NCI-H2081 (cell line): ENCODE measurements around the gene CLMN.
A peak's percentile ranks its signal among the peaks of the same experiment; 100 is the strongest.

ENCODE experiments used
- DNase-seq, 2 experiments: peaks; one replicate each; lab custom pipeline; 2025; lab: John Stamatoyannopoulos, UW

CLMN gene

GRCh38 chr14:95240859-95241813 is 78.6 kb downstream of the CLMN start:
- no peak for DNase-seq

- no peak for DNase-seq
Measured at GRCh38 chr14:95238487-95239298, 81.0 kb downstream of the CLMN start.

GRCh38 chr14:95237958-95238340 is 81.8 kb downstream of the CLMN start:
- no peak for DNase-seq

DNA sequence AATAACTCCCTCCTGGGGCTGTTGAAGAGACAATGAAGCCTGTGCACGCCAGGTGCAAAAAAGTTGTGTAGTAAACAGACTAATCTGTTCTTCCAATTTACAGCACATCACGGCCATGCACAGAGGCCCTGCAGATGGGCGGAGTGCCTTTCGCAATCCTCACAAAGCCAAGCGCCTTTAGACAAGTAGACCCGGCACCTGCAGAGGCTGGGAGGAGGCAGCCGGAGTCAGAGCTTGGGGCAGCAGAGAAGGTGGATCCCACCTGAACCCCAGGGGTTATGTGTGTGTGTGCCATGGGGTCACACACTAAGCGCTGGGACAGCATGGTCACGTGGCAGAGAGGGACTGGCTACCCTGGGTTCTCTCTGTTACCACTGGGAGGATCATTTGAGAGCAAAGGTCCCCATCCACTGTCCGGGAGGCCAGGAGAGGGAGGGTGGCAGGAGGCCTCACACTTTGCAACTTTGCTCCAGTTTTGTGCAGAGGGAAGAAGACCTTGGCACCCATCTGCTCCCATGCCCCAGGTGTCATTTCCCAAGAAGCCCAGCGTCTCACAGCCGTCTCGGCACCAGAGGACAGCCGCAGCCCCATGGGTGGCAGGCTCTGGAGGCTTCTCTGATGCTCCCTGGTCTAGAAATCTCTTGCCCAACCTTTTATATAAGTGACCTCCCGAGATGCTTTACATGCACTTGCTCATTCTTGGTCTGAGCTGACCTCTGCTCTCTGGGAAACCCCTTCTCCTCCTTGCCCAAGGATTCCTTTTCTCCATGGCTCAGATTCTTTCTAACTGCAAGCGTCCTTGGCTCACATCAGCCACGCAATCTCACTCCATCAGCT is 82.4 kb downstream of the CLMN start:
- no peak for DNase-seq

- DNase-seq: no peak
Measured at GRCh38 chr14:95236221-95236620, 83.5 kb downstream of the CLMN start.

DNA sequence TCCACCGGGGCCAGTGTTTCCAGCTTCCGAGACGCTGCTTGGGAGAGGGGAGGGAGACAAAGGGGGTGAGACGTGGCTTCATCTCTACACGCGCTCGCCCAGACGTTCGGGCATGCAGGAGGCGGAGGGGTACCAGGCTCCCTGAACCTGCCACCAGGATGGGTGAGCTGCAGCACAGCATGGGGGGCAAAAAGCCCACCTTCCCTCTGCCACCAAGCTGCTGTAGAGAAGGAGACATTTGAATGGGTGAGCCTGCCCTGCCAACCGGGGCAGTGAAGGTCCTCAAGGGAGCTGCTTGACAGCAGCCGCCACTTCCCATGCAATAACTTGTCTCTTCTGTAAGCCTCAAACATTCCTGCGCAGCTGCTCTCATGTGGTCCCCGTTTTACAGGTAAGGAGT is 83.9 kb downstream of the CLMN start:
- no peak for DNase-seq

DNA sequence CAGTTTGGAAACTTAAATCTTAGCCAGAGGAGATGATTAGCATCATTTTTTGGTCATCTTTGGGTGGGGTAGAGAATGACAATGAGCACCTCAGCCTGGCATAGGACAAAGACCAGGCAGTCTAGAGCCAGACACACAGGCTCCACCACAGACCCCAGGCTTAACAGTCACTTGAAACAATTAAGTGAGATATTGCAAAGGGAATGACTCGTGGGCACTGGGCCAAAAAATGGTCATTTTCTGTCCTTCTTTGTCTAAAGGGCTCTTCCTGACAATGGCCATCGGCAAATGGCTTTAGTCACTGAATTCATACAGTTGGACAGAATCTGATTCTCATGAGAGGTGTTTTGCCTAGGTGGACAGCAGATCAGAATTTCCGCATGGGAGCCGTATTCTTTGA is 84.4 kb downstream of the CLMN start:
- no peak for DNase-seq

DNA sequence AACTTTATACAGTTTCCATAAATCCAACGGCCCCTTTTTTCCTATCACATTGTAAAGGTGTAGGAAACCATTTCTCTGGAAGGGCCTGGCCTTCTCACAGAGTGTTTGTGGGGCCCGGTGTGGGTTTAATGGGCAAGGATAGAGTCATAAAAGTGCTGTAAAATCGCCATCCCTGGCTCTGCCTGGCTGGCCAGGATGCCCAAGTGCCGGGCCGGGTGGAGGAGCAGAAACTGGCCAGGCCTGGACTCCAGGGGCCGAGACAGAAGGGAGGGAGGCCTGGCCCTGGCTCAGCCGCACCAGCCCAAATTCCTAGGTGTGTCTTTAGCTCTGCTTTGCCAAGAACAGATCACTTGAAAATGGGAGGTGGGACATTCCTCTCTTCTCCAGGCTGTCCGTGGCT is 85.3 kb downstream of the CLMN start:
- no peak for DNase-seq

DNA sequence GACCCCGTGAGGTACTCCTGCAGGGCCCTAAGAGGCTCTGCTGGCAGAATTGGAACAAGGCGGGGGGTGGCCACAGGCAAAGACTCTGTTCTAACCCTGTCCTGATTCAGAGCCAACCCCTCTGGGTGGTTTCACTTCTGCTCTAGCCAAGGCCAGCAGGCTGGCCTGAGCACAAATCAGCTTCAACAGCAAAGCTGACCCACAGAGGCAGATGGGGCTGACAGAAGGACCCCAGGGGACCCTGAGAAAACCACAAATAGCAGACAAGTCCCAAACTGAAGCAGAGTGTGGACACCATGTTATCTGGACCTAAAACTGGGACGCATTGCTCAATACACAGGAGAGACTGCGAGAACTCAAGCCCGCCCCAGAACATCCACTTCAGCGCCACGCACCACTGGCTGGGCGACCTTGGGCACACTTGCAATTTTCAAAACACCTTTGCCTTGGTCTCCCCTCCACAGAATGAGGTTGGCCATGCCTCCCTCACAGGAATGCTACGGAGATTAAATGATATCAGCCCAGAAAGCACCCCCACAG is 85.9 kb downstream of the CLMN start:
- no peak for DNase-seq

DNA sequence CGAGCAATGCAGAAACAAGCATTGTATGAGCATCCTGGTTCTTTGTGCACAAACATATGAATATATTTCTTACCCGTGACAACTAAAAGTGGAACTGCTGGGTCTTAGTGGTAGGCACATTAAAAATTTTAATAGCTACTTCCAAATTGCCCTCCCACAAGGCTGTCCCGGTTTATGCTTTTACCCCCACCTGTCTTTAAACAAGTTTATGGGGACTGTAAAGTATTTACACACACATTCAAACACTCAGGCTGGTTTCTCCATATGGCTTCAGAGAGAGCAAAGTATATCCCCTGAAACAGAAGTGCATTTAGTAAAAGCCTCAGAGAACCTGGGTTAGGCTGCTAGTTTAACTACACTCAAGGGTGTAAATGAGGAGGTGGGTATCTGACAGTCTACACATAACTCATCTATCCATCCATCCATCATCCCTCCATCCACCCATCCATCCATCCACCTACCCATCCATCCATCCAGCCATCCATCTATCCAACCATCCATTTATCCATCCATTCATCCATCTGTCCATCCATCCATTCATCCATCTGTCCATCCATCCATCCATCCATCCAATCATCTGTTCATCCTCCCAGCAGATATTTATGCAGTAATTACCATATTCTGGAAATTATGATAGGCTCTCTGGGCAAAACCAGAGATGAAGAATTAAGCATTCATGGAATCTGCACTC is 86.7 kb downstream of the CLMN start:
- DNase-seq: no peak

- DNase-seq: no peak
Measured at GRCh38 chr14:95231966-95232633, 87.6 kb downstream of the CLMN start.

- no peak for DNase-seq
Measured at GRCh38 chr14:95229749-95230148, 90.0 kb downstream of the CLMN start.

GRCh38 chr14:95228240-95228639 is 91.5 kb downstream of the CLMN start:
- DNase-seq: no peak

- peak; percentile 15 to 53 for DNase-seq
Measured at GRCh38 chr14:95227279-95227860, 92.3 kb downstream of the CLMN start.

DNA sequence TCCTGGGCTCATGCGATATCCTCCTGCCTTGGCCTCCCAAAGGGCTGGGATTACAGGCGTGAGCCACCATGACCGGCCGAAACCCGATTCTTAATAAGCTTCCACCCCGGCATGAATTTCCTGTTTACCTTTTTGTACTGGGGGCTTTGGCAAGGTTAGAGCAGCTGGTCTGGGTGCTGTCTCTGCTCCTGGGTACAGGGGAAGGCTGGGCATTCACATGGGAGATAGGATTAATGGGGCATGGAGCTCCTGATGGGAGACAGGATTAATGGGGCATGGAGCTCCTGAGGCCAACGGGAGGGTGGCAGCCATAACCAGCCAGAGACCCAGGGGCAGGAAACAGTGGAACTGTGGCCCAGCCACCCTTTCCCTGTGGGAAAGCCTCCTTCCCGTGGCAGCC is 92.9 kb downstream of the CLMN start:
- DNase-seq: peak; percentile 32 to 56

- DNase-seq: no peak
Measured at GRCh38 chr14:95225251-95225887, 94.3 kb downstream of the CLMN start.

GRCh38 chr14:95222870-95223398 is 96.8 kb downstream of the CLMN start:
- no peak for DNase-seq

GRCh38 chr14:95222151-95222631 is 97.5 kb downstream of the CLMN start:
- no peak for DNase-seq

GRCh38 chr14:95221531-95221930 is 98.2 kb downstream of the CLMN start:
- no peak for DNase-seq
